Central memory CD8-positive, alpha-beta T cell (primary cell): Measurements from ENCODE around the gene ITSN2.
"Not testable (repeated sequence)": the region's sequence is repeated elsewhere in the genome, so short reads cannot be mapped to it uniquely, and the experiment has no call there.

ENCODE experiments used
- ATAC-seq: fragments of 150-1000 bp; cut with Tn5 transposase; replicated peaks from 2 replicates; pipeline ENCODE4 v1.10.0; 2022; ENCODE audit warnings: mild to moderate bottlenecking, moderate FRiP score, moderate number of reproducible peaks; ENCODE audit not compliant: poor library complexity, severe bottlenecking; ENCODE audit errors: extremely low read depth
- DNase-seq, 2 donors: peaks; one replicate each; pipeline ENCODE4 v3.0.0; 2021; ENCODE audit warnings: low spot score in 2 of 2
- H3K27ac Mint-ChIP-seq: one replicate; pipeline ENCODE4 v1.8.0; 2022; ENCODE audit warnings: low read depth, mild to moderate bottlenecking, moderate library complexity, mixed read lengths
- H3K27me3 Mint-ChIP-seq: one replicate; pipeline ENCODE4 v1.8.0; 2022; ENCODE audit warnings: mixed read lengths
- H3K36me3 Mint-ChIP-seq: one replicate; pipeline ENCODE4 v1.8.0; 2022; ENCODE audit warnings: mild to moderate bottlenecking, moderate library complexity, mixed read lengths; ENCODE audit not compliant: insufficient read depth
- H3K4me1 Mint-ChIP-seq: one replicate; pipeline ENCODE4 v1.8.0; 2022; ENCODE audit warnings: mixed read lengths
- H3K4me3 Mint-ChIP-seq: one replicate; pipeline ENCODE4 v1.8.0; 2022; ENCODE audit warnings: mild to moderate bottlenecking, moderate library complexity, mixed read lengths
- H3K9me3 Mint-ChIP-seq: one replicate; pipeline ENCODE4 v1.8.0; 2022; ENCODE audit warnings: mixed read lengths

Gene ITSN2

GRCh38 chr2:24360050-24360962, at the start of gene ITSN2:
TSS of gene ITSN2 (minus strand) at chr2:24360536. CDS start at chr2:24328082, 32,454 bp downstream.
- peak; percentile 72 to 77 for DNase-seq
- peak; percentile 89 for ATAC-seq
- no peaks in the 10 kb centered on the region for H3K9me3 Mint-ChIP-seq
- H3K27me3 Mint-ChIP-seq, result no peaks in the 10 kb centered on the region
- peaks cover 26% of the 10 kb centered on the region for H3K36me3 Mint-ChIP-seq
- peaks cover 30% of the 10 kb centered on the region for H3K4me1 Mint-ChIP-seq
- peak within 1 kb of the TSS; percentile 94 for H3K27ac Mint-ChIP-seq
- peak within 1 kb of the TSS; percentile 82 for H3K4me3 Mint-ChIP-seq

- H3K4me3 Mint-ChIP-seq, result no peak overlapping the region
- no peaks in the 10 kb centered on the region for H3K4me1 Mint-ChIP-seq
- DNase-seq (no peak), ATAC-seq (no peak)
- H3K27ac Mint-ChIP-seq, result no peak overlapping the region
- no peaks in the 10 kb centered on the region for H3K27me3 Mint-ChIP-seq
- H3K9me3 Mint-ChIP-seq, result no peaks in the 10 kb centered on the region
- H3K36me3 Mint-ChIP-seq, result no peaks in the 10 kb centered on the region
Measured at GRCh38 chr2:24409171-24409570, 48.8 kb upstream of the ITSN2 start.

- not testable (repeated sequence) for H3K27ac Mint-ChIP-seq, H3K4me3 Mint-ChIP-seq, ATAC-seq, DNase-seq, H3K4me1 Mint-ChIP-seq, H3K27me3 Mint-ChIP-seq, H3K36me3 Mint-ChIP-seq, H3K9me3 Mint-ChIP-seq
Measured at GRCh38 chr2:24408704-24409103, 48.4 kb upstream of the ITSN2 start.

GRCh38 chr2:24404491-24404921, 44.2 kb upstream of the ITSN2 start:
- Mint-ChIP-seq H3K4me1 (no peaks in the 10 kb centered on the region), H3K9me3 (no peaks in the 10 kb centered on the region), H3K27me3 (peaks cover 6% of the 10 kb centered on the region), H3K27ac (no peak overlapping the region), H3K4me3 (no peak overlapping the region), H3K36me3 (no peaks in the 10 kb centered on the region)
- ATAC-seq, result no peak
- DNase-seq, result no peak

GRCh38 chr2:24403832-24404212, 43.5 kb upstream of the ITSN2 start:
- H3K4me3 Mint-ChIP-seq, result no peak overlapping the region
- no peaks in the 10 kb centered on the region for H3K9me3 Mint-ChIP-seq
- H3K27ac Mint-ChIP-seq, result no peak overlapping the region

GRCh38 chr2:24403168-24403831, 43.0 kb upstream of the ITSN2 start:
- DNase-seq (no peak), ATAC-seq (no peak)

More at GRCh38 chr2:24403832-24404212, 43.5 kb upstream of the ITSN2 start:
- no peak for ATAC-seq
- H3K4me1 Mint-ChIP-seq, result no peaks in the 10 kb centered on the region
- peaks cover 10% of the 10 kb centered on the region for H3K27me3 Mint-ChIP-seq
- no peak for DNase-seq
- no peaks in the 10 kb centered on the region for H3K36me3 Mint-ChIP-seq

GRCh38 chr2:24402242-24403097, 42.1 kb upstream of the ITSN2 start:
- no peak for DNase-seq
- H3K4me1 Mint-ChIP-seq, result no peaks in the 10 kb centered on the region
- H3K4me3 Mint-ChIP-seq, result no peak overlapping the region
- no peaks in the 10 kb centered on the region for H3K9me3 Mint-ChIP-seq
- no peak for ATAC-seq
- peaks cover 10% of the 10 kb centered on the region for H3K27me3 Mint-ChIP-seq
- no peaks in the 10 kb centered on the region for H3K36me3 Mint-ChIP-seq
- H3K27ac Mint-ChIP-seq, result no peak overlapping the region

More at GRCh38 chr2:24403168-24403831, 43.0 kb upstream of the ITSN2 start:
- Mint-ChIP-seq H3K4me1 (no peaks in the 10 kb centered on the region), H3K36me3 (no peaks in the 10 kb centered on the region), H3K9me3 (no peaks in the 10 kb centered on the region), H3K27ac (no peak overlapping the region), H3K27me3 (peaks cover 10% of the 10 kb centered on the region), H3K4me3 (no peak overlapping the region)

GRCh38 chr2:24400207-24400907, 40.0 kb upstream of the ITSN2 start:
- ATAC-seq, result no peak
- no peaks in the 10 kb centered on the region for H3K36me3 Mint-ChIP-seq
- H3K4me3 Mint-ChIP-seq, result no peak overlapping the region

GRCh38 chr2:24399434-24400206, 39.3 kb upstream of the ITSN2 start:
- no peaks in the 10 kb centered on the region for H3K36me3 Mint-ChIP-seq
- peaks cover 10% of the 10 kb centered on the region for H3K27me3 Mint-ChIP-seq
- H3K27ac Mint-ChIP-seq, result no peak overlapping the region
- no peak for DNase-seq
- no peak overlapping the region for H3K4me3 Mint-ChIP-seq
- H3K9me3 Mint-ChIP-seq, result no peaks in the 10 kb centered on the region
- ATAC-seq, result no peak
- no peaks in the 10 kb centered on the region for H3K4me1 Mint-ChIP-seq

More at GRCh38 chr2:24400207-24400907, 40.0 kb upstream of the ITSN2 start:
- Mint-ChIP-seq H3K4me1 (no peaks in the 10 kb centered on the region), H3K27me3 (peaks cover 10% of the 10 kb centered on the region), H3K27ac (no peak overlapping the region), H3K9me3 (no peaks in the 10 kb centered on the region)
- DNase-seq, result no peak

- Mint-ChIP-seq H3K36me3 (no peaks in the 10 kb centered on the region), H3K4me1 (no peaks in the 10 kb centered on the region), H3K27me3 (peaks cover 8% of the 10 kb centered on the region), H3K9me3 (no peaks in the 10 kb centered on the region), H3K27ac (no peak overlapping the region), H3K4me3 (no peak overlapping the region)
- ATAC-seq (no peak), DNase-seq (no peak)
Measured at GRCh38 chr2:24394998-24395397, 34.7 kb upstream of the ITSN2 start.

- no peak for DNase-seq
- no peak overlapping the region for H3K27ac Mint-ChIP-seq
Measured at GRCh38 chr2:24392542-24393059, 32.3 kb upstream of the ITSN2 start.

More at GRCh38 chr2:24392542-24393059, 32.3 kb upstream of the ITSN2 start:
- no peak overlapping the region for H3K4me3 Mint-ChIP-seq
- no peaks in the 10 kb centered on the region for H3K36me3 Mint-ChIP-seq
- no peaks in the 10 kb centered on the region for H3K27me3 Mint-ChIP-seq
- no peaks in the 10 kb centered on the region for H3K9me3 Mint-ChIP-seq
- no peaks in the 10 kb centered on the region for H3K4me1 Mint-ChIP-seq
- no peak for ATAC-seq
